ENCODE results near the gene CAPS. TPM values are rescaled to one million over a fixed set of nuclear protein-coding genes. Genes with fewer than 3 reads are reported as not detected.

Gene CAPS
- polyA plus RNA-seq, 2 of the 4 experiments (the other 2 are of a cell fraction) = 1.4 to 1.7 TPM

GRCh38 chr19:5943623-5944022, 29.6 kb downstream of the CAPS start:
- ATAC-seq (no peak), FAIRE-seq (no peak), DNase-seq (ENCODE audit: low read depth in 1 of 2, low spot score in 1 of 2) (no peak)
- POLR2A ChIA-PET = interaction anchor here (1.1 kb wide), 1 partner anchor 115 kb away, joined by 3 read pairs; no protein-coding TSS in a partner anchor
- Histone ChIP-seq H3K4me2 (no peak overlapping the region), H3K4me3 (no peak overlapping the region), H3K4me1 (no peaks in the 10 kb centered on the region), H3K9me3 (no peaks in the 10 kb centered on the region), H3K27ac (no peak overlapping the region)
- CTCF ChIA-PET = interaction anchor here (1.5 kb wide), 1 partner anchor 24 kb away, joined by 3 read pairs; no protein-coding TSS in a partner anchor
- TF ChIP-seq CTCF (IDR thresholded peaks at IDR 0.05) (no peak), CEBPB (IDR thresholded peaks at IDR 0.05) (no peak), PBX3 (IDR thresholded peaks at IDR 0.05) (no peak), SMC3 (IDR thresholded peaks at IDR 0.05) (no peak), EHMT2 (IDR thresholded peaks at IDR 0.05; ENCODE audit: low read depth) (no peak), MAZ (IDR thresholded peaks at IDR 0.05; ENCODE audit: borderline replicate concordance, low read depth, low read length) (no peak), PHF8 (IDR thresholded peaks at IDR 0.05; ENCODE audit: borderline replicate concordance, low read depth) (no peak), POLR2A (IDR thresholded peaks at IDR 0.05; ENCODE audit: low read length) (no peak), ZFP36 (IDR thresholded peaks at IDR 0.05; ENCODE audit: borderline replicate concordance, partially characterized antibody) (no peak), RCOR1 (IDR thresholded peaks at IDR 0.05; ENCODE audit: low read depth, low read length) (no peak), JUN (IDR thresholded peaks at IDR 0.05) (no peak), HDAC2 (IDR thresholded peaks at IDR 0.05) (no peak), NR3C1 (IDR thresholded peaks at IDR 0.05) (no peak), SREBF2 (IDR thresholded peaks at IDR 0.05) (no peak)
- TF ChIP-seq, protein P1, sequence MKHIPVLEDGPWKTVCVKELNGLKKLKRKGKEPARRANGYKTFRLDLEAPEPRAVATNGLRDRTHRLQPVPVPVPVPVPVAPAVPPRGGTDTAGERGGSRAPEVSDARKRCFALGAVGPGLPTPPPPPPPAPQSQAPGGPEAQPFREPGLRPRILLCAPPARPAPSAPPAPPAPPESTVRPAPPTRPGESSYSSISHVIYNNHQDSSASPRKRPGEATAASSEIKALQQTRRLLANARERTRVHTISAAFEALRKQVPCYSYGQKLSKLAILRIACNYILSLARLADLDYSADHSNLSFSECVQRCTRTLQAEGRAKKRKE (CRISPR knock-in tag; IDR thresholded peaks at IDR 0.05; ENCODE audit: low read depth) = no peak
- TF ChIP-seq, protein P2, sequence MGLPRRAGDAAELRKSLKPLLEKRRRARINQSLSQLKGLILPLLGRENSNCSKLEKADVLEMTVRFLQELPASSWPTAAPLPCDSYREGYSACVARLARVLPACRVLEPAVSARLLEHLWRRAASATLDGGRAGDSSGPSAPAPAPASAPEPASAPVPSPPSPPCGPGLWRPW (IDR thresholded peaks at IDR 0.05) = no peak
- WGBS (ENCODE audit: missing lambda C conversion rate) = 78% methylated on average over 10 of the region's 10 CpGs

- 89% methylated on average over 10 of the region's 13 CpGs for WGBS (ENCODE audit: missing lambda C conversion rate)
- no peak overlapping the region for H3K27ac ChIP-seq
- FAIRE-seq (no peak), DNase-seq (ENCODE audit: low read depth in 1 of 2, low spot score in 1 of 2) (no peak), ATAC-seq (no peak)
- no peaks in the 10 kb centered on the region for H3K4me1 ChIP-seq
- CTCF ChIA-PET = interaction anchor here (9.0 kb wide), 1 partner anchor 20 kb away, joined by 47 read pairs; no protein-coding TSS in a partner anchor
- H3K9me3 ChIP-seq = no peaks in the 10 kb centered on the region
- TF ChIP-seq RARB (CRISPR knock-in tag; IDR thresholded peaks at IDR 0.05) = no peak
- peak; percentile 23 for TF ChIP-seq MAFK (IDR thresholded peaks at IDR 0.05; ENCODE audit: partially characterized antibody)
- POLR2A ChIA-PET = no interaction called here
- H3K4me3 ChIP-seq = no peak overlapping the region
- H3K4me2 ChIP-seq = no peak overlapping the region
Observed at GRCh38 chr19:5947435-5947834, 33.4 kb downstream of the CAPS start.

DNA sequence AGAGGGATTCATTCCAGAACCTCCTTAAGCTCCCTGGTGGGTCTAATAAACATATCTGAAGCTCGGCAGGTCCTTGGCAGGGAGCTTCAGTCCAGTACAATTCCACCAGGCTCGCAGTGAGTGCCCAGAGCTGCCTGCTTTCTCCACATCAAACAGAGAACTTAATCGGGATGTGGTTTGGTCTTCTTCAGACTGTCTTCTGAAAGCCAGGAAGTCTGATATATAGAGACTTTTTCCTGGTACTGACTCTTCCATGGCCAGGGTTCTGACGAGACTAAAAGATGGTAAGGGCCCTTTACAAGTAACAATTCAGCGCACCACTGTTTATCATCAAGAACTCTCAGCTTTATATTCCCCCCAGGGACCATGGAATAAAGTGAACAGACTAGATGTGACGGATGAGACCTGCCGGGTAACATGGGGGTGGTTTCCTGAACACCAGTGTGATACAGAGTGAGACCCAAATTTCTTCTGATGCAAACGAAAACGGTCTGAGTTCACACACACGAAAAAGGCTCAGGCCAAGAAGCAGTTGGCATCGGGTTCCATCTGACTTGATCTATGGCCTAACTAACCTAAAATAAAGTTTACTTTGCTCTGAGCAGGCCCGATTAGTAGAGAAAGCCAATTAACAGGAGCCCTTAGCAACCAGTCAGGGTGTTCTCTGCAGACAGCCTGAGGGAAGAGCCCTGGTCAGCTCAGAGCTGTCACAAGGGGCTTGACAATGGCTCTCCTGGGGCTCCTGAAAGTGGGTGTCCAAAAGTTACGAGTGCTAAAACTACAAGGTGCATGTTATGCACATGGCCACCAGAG, 34.9 kb downstream of the CAPS start:
- Histone ChIP-seq H3K4me2 (no peak overlapping the region), H3K4me3 (no peak overlapping the region), H3K4me1 (peaks cover 9% of the 10 kb centered on the region; the same call in 2 of the 3 replicates), H3K27ac (no peak overlapping the region), H3K9me3 (no peaks in the 10 kb centered on the region)
- ATAC-seq (no peak), FAIRE-seq (no peak), DNase-seq (ENCODE audit: low read depth in 1 of 2, low spot score in 1 of 2) (no peak)
- TF ChIP-seq POLR2A (IDR thresholded peaks at IDR 0.05; ENCODE audit: low read length) (no peak), BHLHE40 (IDR thresholded peaks at IDR 0.05; ENCODE audit: low read depth, low read length) (no peak), ZC3H11A (IDR thresholded peaks at IDR 0.05) (no peak), JUN (IDR thresholded peaks at IDR 0.05) (no peak), ZNF302 (CRISPR knock-in tag; IDR thresholded peaks at IDR 0.05) (no peak), SMC3 (IDR thresholded peaks at IDR 0.05) (no peak), REST (IDR thresholded peaks at IDR 0.05) (no peak), ZFP36 (IDR thresholded peaks at IDR 0.05; ENCODE audit: borderline replicate concordance, partially characterized antibody) (no peak), HDAC2 (IDR thresholded peaks at IDR 0.05) (no peak), MAZ (IDR thresholded peaks at IDR 0.05; ENCODE audit: borderline replicate concordance, low read depth, low read length) (no peak), GATA3 (IDR thresholded peaks at IDR 0.05; ENCODE audit: borderline replicate concordance) (no peak), HOXB5 (CRISPR knock-in tag; IDR thresholded peaks at IDR 0.05) (no peak)
- TF ChIP-seq, protein P3, sequence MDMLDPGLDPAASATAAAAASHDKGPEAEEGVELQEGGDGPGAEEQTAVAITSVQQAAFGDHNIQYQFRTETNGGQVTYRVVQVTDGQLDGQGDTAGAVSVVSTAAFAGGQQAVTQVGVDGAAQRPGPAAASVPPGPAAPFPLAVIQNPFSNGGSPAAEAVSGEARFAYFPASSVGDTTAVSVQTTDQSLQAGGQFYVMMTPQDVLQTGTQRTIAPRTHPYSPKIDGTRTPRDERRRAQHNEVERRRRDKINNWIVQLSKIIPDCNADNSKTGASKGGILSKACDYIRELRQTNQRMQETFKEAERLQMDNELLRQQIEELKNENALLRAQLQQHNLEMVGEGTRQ (IDR thresholded peaks at IDR 0.05) = no peak
- ChIA-PET POLR2A (no interaction called here), CTCF (interaction anchor here (0.6 to 9.0 kb wide), 4 partner anchors 18 to 73 kb away, joined by 3 to 47 read pairs (median 4); no protein-coding TSS in a partner anchor)
- WGBS (ENCODE audit: missing lambda C conversion rate) = 82% methylated on average over 12 of the region's 13 CpGs
